ENCODE data around the gene GCAT. TPM values are rescaled to one million over a fixed set of nuclear protein-coding genes. Genes with fewer than 3 reads are reported as not detected.

Gene GCAT
- polyA plus RNA-seq, 1 donor (not counting 4 experiments of a cell fraction or from before 2014, with no cell fraction given), result 8.4 TPM

DNA sequence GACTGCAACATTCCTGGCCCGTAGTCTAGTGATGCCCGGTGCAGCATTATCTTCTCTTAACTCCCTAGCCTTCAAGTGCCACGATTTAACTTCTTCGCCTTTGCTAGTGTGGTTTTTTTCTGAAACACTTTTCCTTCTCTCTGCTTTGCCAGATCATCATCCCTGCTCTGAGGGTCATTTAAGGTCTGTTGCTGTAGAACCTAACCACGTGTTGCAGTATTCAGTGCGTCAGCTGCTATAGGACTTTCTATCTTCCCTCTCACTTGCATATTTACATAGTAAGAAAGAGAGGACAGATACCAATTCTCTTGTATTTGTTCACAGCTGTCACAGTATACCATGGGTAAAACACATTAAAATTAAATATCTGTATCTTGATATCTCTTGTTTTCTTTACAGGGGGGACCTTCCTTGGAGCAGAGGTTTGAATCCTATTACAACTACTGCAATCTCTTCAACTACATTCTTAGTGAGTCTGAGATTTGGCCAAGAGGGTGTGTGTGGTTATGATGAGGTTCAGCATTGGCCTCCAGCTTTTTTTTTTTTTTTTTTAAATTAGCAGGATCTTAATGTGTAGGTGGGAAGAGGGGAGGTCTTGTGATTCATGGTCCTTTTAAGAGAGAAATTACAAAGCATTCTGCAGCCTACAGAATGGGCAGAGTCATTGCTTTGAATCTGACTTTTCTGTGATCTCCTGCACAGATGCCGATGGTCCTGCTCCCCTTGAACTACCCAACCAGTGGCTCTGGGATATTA is 55.0 kb downstream of the GCAT start:
- H3K9ac ChIP-seq (ENCODE audit: control insufficient read depth, extremely low read depth, insufficient read depth, low read length), result no peak overlapping the region
- TF ChIP-seq, protein P1, sequence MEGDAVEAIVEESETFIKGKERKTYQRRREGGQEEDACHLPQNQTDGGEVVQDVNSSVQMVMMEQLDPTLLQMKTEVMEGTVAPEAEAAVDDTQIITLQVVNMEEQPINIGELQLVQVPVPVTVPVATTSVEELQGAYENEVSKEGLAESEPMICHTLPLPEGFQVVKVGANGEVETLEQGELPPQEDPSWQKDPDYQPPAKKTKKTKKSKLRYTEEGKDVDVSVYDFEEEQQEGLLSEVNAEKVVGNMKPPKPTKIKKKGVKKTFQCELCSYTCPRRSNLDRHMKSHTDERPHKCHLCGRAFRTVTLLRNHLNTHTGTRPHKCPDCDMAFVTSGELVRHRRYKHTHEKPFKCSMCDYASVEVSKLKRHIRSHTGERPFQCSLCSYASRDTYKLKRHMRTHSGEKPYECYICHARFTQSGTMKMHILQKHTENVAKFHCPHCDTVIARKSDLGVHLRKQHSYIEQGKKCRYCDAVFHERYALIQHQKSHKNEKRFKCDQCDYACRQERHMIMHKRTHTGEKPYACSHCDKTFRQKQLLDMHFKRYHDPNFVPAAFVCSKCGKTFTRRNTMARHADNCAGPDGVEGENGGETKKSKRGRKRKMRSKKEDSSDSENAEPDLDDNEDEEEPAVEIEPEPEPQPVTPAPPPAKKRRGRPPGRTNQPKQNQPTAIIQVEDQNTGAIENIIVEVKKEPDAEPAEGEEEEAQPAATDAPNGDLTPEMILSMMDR (optimal IDR thresholded peaks at IDR 0.05 in 1 of 3, IDR thresholded peaks at IDR 0.05 in 1 of 3, conservative IDR thresholded peaks at IDR 0.05 in 1 of 3; ENCODE audit: extremely low read depth in 1 of 3, insufficient read depth in 2 of 3, low read length in 3 of 3), result no peak
- H3K9me3 ChIP-seq (ENCODE audit: control insufficient read depth, low read depth, low read length), result no peaks in the 10 kb centered on the region
- DNase-seq (ENCODE audit: low read depth, low spot score) (no peak), FAIRE-seq (no peak)
- no peak overlapping the region for H2AFZ ChIP-seq (ENCODE audit: control insufficient read depth, low read length)
- H3K4me2 ChIP-seq (ENCODE audit: control insufficient read depth, extremely low read depth, insufficient read depth, low read depth, low read length), result no peak overlapping the region
- H3K36me3 ChIP-seq (ENCODE audit: control insufficient read depth in 2 of 2, extremely low read depth in 1 of 2, insufficient read depth in 2 of 2, low read length in 2 of 2), result peaks cover 38 to 46% of the 10 kb centered on the region in 2 experiments
- H3K27me3 ChIP-seq (ENCODE audit: control insufficient read depth, extremely low read depth, insufficient read depth, low read length), result no peaks in the 10 kb centered on the region
- dilution Hi-C loops (cut with MboI; ENCODE audit: extremely low pct_ligation_motif_present, low sequenced_read_pairs), result no loop called here
- H3K27ac ChIP-seq (ENCODE audit: control insufficient read depth, insufficient read depth, low read length), result no peak overlapping the region
- no peak overlapping the region for H3K4me3 ChIP-seq (ENCODE audit: control insufficient read depth in 2 of 3, extremely low read depth in 1 of 3, insufficient read depth in 2 of 3, low read depth in 1 of 3, low read length in 3 of 3)
- H3K79me2 ChIP-seq (ENCODE audit: control insufficient read depth, insufficient read depth, low read length), result peaks cover 33% of the 10 kb centered on the region
- no peaks in the 10 kb centered on the region for H3K9me1 ChIP-seq (ENCODE audit: control insufficient read depth, extremely low read depth, insufficient read depth, low read length)
- no peaks in the 10 kb centered on the region for H4K20me1 ChIP-seq (ENCODE audit: control insufficient read depth, extremely low read depth, insufficient read depth, low read length)
- H3K4me1 ChIP-seq (ENCODE audit: control insufficient read depth, extremely low read depth, insufficient read depth, low read length), result no peaks in the 10 kb centered on the region

DNA sequence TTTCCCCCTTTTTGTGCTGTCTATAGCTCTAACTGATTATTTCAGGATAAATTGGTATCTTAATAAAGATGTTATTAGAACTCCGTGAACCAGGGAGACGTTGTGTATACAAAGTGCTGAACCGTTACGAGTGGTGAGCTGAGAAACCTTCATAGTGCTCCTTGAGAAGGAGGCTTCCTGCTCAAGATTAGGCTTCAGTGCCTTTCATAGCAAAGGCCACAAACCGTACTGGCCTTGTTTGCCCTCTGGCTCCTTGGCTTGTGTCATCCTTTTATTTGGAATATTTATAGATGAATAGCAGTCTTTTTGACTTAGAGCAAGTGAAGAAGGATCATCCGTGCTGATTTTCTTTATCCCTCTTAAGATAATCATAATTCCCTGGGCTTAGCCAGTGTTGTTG is 57.8 kb downstream of the GCAT start:
- H3K36me3 ChIP-seq (ENCODE audit: control insufficient read depth in 2 of 2, extremely low read depth in 1 of 2, insufficient read depth in 2 of 2, low read length in 2 of 2), result peaks cover 42 to 55% of the 10 kb centered on the region in 2 experiments
- TF ChIP-seq, protein P1 (optimal IDR thresholded peaks at IDR 0.05 in 1 of 3, IDR thresholded peaks at IDR 0.05 in 1 of 3, conservative IDR thresholded peaks at IDR 0.05 in 1 of 3; ENCODE audit: extremely low read depth in 1 of 3, insufficient read depth in 2 of 3, low read length in 3 of 3), result no peak
- TF ChIP-seq EZH2 (IDR thresholded peaks at IDR 0.05; ENCODE audit: low read length), result no peak
- FAIRE-seq (no peak), DNase-seq (ENCODE audit: low read depth, low spot score) (no peak)
- no peak overlapping the region for H3K4me3 ChIP-seq (ENCODE audit: control insufficient read depth in 2 of 3, extremely low read depth in 1 of 3, insufficient read depth in 2 of 3, low read depth in 1 of 3, low read length in 3 of 3)
- peaks cover 37% of the 10 kb centered on the region for H3K79me2 ChIP-seq (ENCODE audit: control insufficient read depth, insufficient read depth, low read length)
- H3K9ac ChIP-seq (ENCODE audit: control insufficient read depth, extremely low read depth, insufficient read depth, low read length), result no peak overlapping the region
- H4K20me1 ChIP-seq (ENCODE audit: control insufficient read depth, extremely low read depth, insufficient read depth, low read length), result peaks cover 9% of the 10 kb centered on the region
- no peak overlapping the region for H2AFZ ChIP-seq (ENCODE audit: control insufficient read depth, low read length)
- H3K9me1 ChIP-seq (ENCODE audit: control insufficient read depth, extremely low read depth, insufficient read depth, low read length), result no peaks in the 10 kb centered on the region
- no peak overlapping the region for H3K4me2 ChIP-seq (ENCODE audit: control insufficient read depth, extremely low read depth, insufficient read depth, low read depth, low read length)
- no peaks in the 10 kb centered on the region for H3K27me3 ChIP-seq (ENCODE audit: control insufficient read depth, extremely low read depth, insufficient read depth, low read length)
- H3K9me3 ChIP-seq (ENCODE audit: control insufficient read depth, low read depth, low read length), result no peaks in the 10 kb centered on the region
- H3K4me1 ChIP-seq (ENCODE audit: control insufficient read depth, extremely low read depth, insufficient read depth, low read length), result no peaks in the 10 kb centered on the region
- dilution Hi-C loops (cut with MboI; ENCODE audit: extremely low pct_ligation_motif_present, low sequenced_read_pairs), result no loop called here
- no peak overlapping the region for H3K27ac ChIP-seq (ENCODE audit: control insufficient read depth, insufficient read depth, low read length)

Small RNA genes lying within 50 kb of the gene (small RNA-seq; reads per million reads assigned to genes)
- gene MIR659 (ENCODE audit: insufficient read length in 3 of 3, low read depth in 3 of 3, low replicate concordance in 1 of 3), result 0.20 to 5.7 (median 4.0) reads per million in 3 experiments

Other genes starting within 250 kb of the GCAT start
- gene CDC42EP1, start 247.5 kb upstream of the GCAT start, polyA plus RNA-seq, result 10.5 to 18.4 TPM (median 13.5 TPM) in 3 replicates
- gene LGALS2, start 227.8 kb upstream of the GCAT start, polyA plus RNA-seq, result not detected in 3 replicates
- gene GGA1, start 199.1 kb upstream of the GCAT start, polyA plus RNA-seq, result 29.2 to 36.4 TPM (median 32.5 TPM) in 3 replicates
- gene SH3BP1, start 168.3 kb upstream of the GCAT start, polyA plus RNA-seq, result 27.2 to 49.8 TPM (median 32.6 TPM) in 3 replicates
- 4.6 to 6.3 TPM (median 5.2 TPM) in 3 replicates for gene PDXP, start 149.2 kb upstream of the GCAT start, polyA plus RNA-seq
- 1,629 to 5,918 TPM (median 2,086 TPM) in 3 replicates for gene LGALS1, start 132.3 kb upstream of the GCAT start, polyA plus RNA-seq
- gene NOL12, start 121.6 kb upstream of the GCAT start, polyA plus RNA-seq, result 22.1 to 23.8 TPM (median 22.1 TPM) in 3 replicates
- 13.9 to 24.8 TPM (median 22.2 TPM) in 3 replicates for gene TRIOBP, start 110.9 kb upstream of the GCAT start, polyA plus RNA-seq
- not detected in 3 replicates for gene GALR3, start 15.4 kb downstream of the GCAT start, polyA plus RNA-seq
- 12.3 to 19.4 TPM (median 17.1 TPM) in 3 replicates for gene ANKRD54, start 36.4 kb downstream of the GCAT start, polyA plus RNA-seq
- 517 to 639 TPM (median 592 TPM) in 3 replicates for gene EIF3L, start 41.5 kb downstream of the GCAT start, polyA plus RNA-seq
- gene MICALL1, start 98.4 kb downstream of the GCAT start, polyA plus RNA-seq, result 42.8 to 108 TPM (median 65.0 TPM) in 3 replicates
- 0.10 TPM in 1 of 3 replicates, not detected in the others for gene C22orf23, start 145.7 kb downstream of the GCAT start, polyA plus RNA-seq
- 101 to 119 TPM (median 108 TPM) in 3 replicates for gene POLR2F, start 145.8 kb downstream of the GCAT start, polyA plus RNA-seq
- not detected in 3 replicates for gene SOX10, start 176.6 kb downstream of the GCAT start, polyA plus RNA-seq
- 26.8 to 33.0 TPM (median 28.8 TPM) in 3 replicates for gene PICK1, start 249.5 kb downstream of the GCAT start, polyA plus RNA-seq